Right lobe of liver (tissue), 4 donors: ENCODE data around the gene TMA16.

Source experiments
- CTCF ChIP-seq, 4 donors: fragments of 200-600 bp in 3 of 4; fragments of 450-650 bp in 1 of 4; IDR thresholded peaks; one replicate each; pipeline versions ENCODE4 v1.5.1 to v1.8.0; 2016 to 2022; ENCODE audit warnings: antibody characterized with exemption in 4 of 4, mild to moderate bottlenecking in 2 of 4
- POLR2A ChIP-seq: fragments of 450-650 bp; IDR thresholded peaks from one replicate; pipeline ENCODE4 v1.6.1; 2017; ENCODE audit warnings: antibody characterized with exemption, mild to moderate bottlenecking
- donor health status: DM: no; HTN: no; CAD: no.
- donor health status: DM: no; HTN: no; CAD: no.
- donor health status: DM: no; HTN: yes; CAD: no.

- TF ChIP-seq POLR2A: no peak
- TF ChIP-seq CTCF (IDR thresholded peaks at IDR 0.05): no peak
Observed at GRCh38 chr4:163558539-163559044, 64.1 kb downstream of the TMA16 start.
